Common myeloid progenitor, CD34-positive (primary cell): ENCODE measurements around the gene CINP.

Source experiments
- CTCF ChIA-PET: fragments of 350-600 bp; sonication (Branson Sonifier 250); formaldehyde crosslinking; loops from one replicate; lab custom pipeline; 2021; ENCODE audit warnings: antibody characterized with exemption; lab: Charles Lee
- POLR2A ChIA-PET: fragments of 350-600 bp; sonication (Branson Sonifier 250); formaldehyde crosslinking; loops from one replicate; lab custom pipeline; 2021; ENCODE audit warnings: antibody characterized with exemption; lab: Charles Lee
- DNase-seq, 3 donors: peaks; one replicate each; pipeline versions ENCODE4 v3.0.0 to v3.0.0-alpha.2; 2013
- H3K27ac ChIP-seq, 2 experiments: 1 replicate in 1 of 2; 2 replicates in 1 of 2; pipeline ENCODE4 v1.7.0; 2013; ENCODE audit warnings: inconsistent platforms in 2 of 2, low read length in 2 of 2, mild to moderate bottlenecking in 2 of 2, low read depth in 1 of 2, moderate library complexity in 1 of 2; ENCODE audit not compliant: severe bottlenecking in 2 of 2, insufficient read depth in 1 of 2, poor library complexity in 1 of 2
- H3K27me3 ChIP-seq, 5 experiments: replicated peaks in 2 of 5; 1 replicate in 3 of 5; 2 replicates in 2 of 5; pipeline versions ENCODE4 v1.6.1 to v1.7.0; 2013; ENCODE audit warnings: low read length in 4 of 5, mild to moderate bottlenecking in 2 of 5, moderate library complexity in 2 of 5, inconsistent platforms in 1 of 5; ENCODE audit not compliant: insufficient read depth in 5 of 5, control insufficient read depth in 4 of 5
- H3K36me3 ChIP-seq, 4 experiments: 1 replicate in 2 of 4; 2 replicates in 2 of 4; pipeline versions ENCODE4 v1.6.1 to v1.7.0; 2013; ENCODE audit warnings: low read length in 3 of 4, control low read depth in 1 of 4, mild to moderate bottlenecking in 1 of 4; ENCODE audit not compliant: control insufficient read depth in 4 of 4, insufficient read depth in 4 of 4
- H3K4me1 ChIP-seq, 4 experiments: 1 replicate in 3 of 4; 2 replicates in 1 of 4; pipeline versions ENCODE4 v1.6.1 to v1.7.1; 2013; ENCODE audit warnings: low read length in 3 of 4, mild to moderate bottlenecking in 3 of 4, control low read depth in 1 of 4, inconsistent platforms in 1 of 4, moderate library complexity in 1 of 4; ENCODE audit not compliant: control insufficient read depth in 4 of 4, insufficient read depth in 4 of 4; ENCODE audit errors: control extremely low read depth in 1 of 4
- H3K4me3 ChIP-seq, 7 experiments: 1 replicate in 4 of 7; 2 replicates in 3 of 7; pipeline versions ENCODE4 v1.5.1 to v1.7.0; 2013; ENCODE audit warnings: mild to moderate bottlenecking in 7 of 7, low read length in 6 of 7, moderate library complexity in 6 of 7, inconsistent platforms in 2 of 7, low read depth in 2 of 7, control low read depth in 1 of 7; ENCODE audit not compliant: insufficient read depth in 4 of 7, control insufficient read depth in 1 of 7; ENCODE audit errors: extremely low read depth in 1 of 7
- H3K9me3 ChIP-seq, 5 experiments: 1 replicate in 4 of 5; 2 replicates in 1 of 5; pipeline versions ENCODE4 v1.6.1 to v1.7.1; 2013; ENCODE audit warnings: low read length in 4 of 5, mild to moderate bottlenecking in 2 of 5, inconsistent platforms in 1 of 5, low read depth in 1 of 5, moderate library complexity in 1 of 5; ENCODE audit not compliant: control insufficient read depth in 4 of 5, insufficient read depth in 2 of 5; ENCODE audit errors: control extremely low read depth in 1 of 5
- WGBS: methylation state at CpG from one replicate; pipeline ENCODE4 v1.1.5; 2013; ENCODE audit not compliant: insufficient coverage; 5-methylcytosine and 5-hydroxymethylcytosine counted together

CINP gene

DNA sequence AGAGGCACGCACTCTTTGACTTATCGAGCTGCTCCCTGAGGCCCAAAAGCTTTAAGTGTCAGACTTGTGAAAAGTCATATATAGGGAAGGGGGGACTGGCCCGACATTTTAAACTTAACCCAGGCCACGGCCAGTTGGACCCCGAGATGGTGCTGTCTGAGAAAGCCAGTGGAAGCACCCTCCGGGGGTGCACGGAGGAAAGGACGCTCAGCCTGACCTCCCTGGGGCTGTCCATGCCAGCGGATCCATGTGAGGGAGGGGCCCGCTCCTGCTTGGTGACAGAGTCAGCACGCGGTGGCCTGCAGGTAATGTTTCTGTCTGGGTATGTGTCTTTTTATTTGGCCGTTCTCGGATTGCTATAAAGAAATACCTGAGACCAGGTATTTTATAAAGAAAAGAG lies 36.1 kb downstream of the CINP start:
- ChIA-PET CTCF (no interaction called here), POLR2A (no interaction called here)
- H3K36me3 ChIP-seq: peaks cover 4 to 17% (median 8%) of the 10 kb centered on the region in 4 experiments
- H3K4me3 ChIP-seq: no peak overlapping the region
- DNase-seq: no peak
- H3K9me3 ChIP-seq: no peaks in the 10 kb centered on the region
- no peak overlapping the region for H3K27ac ChIP-seq
- H3K4me1 ChIP-seq: peaks cover 0 to 7% (median 0%) of the 10 kb centered on the region in 4 experiments
- H3K27me3 ChIP-seq: no peaks in the 10 kb centered on the region
- WGBS: over 99% methylated on average over 12 of the region's 14 CpGs

GRCh38 chr14:102325791-102326345 lies 36.8 kb downstream of the CINP start:
- Histone ChIP-seq H3K27ac (no peak overlapping the region), H3K36me3 (peaks cover 4 to 15% (median 7%) of the 10 kb centered on the region in 4 experiments), H3K27me3 (no peaks in the 10 kb centered on the region), H3K4me3 (no peak overlapping the region), H3K4me1 (peaks cover 0 to 10% (median 3%) of the 10 kb centered on the region in 4 experiments), H3K9me3 (no peaks in the 10 kb centered on the region)
- POLR2A ChIA-PET: no interaction called here
- CTCF ChIA-PET: no interaction called here
- 91% methylated on average over 8 of the region's 9 CpGs for WGBS
- no peak for DNase-seq

DNA sequence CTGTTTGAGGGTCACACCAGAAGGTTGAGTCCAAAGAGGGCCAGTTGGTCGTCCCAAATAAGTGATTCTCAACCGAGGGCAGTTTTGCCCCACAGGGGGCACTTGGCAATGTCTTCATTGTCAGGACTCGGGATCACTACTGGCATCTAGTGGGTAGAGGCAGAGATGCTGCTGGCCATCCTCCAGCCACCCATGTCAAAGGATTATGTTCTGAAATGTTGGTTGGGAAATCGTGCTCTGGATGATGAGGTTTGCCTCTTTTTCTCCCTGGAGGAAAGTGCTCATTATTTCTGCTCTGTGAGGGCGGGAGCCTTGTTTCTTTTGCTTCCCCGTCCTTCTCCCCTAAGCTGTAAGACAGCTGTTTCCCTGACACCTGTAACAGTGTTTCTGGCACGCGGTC lies 39.6 kb downstream of the CINP start:
- peaks cover 4 to 15% (median 7%) of the 10 kb centered on the region in 4 experiments for H3K36me3 ChIP-seq
- CTCF ChIA-PET: interaction anchor here (0.6 to 2.3 kb wide), 4 partner anchors 11 to 375 kb away, joined by 3 to 8 read pairs (median 4); no protein-coding TSS in a partner anchor
- POLR2A ChIA-PET: no interaction called here
- no peaks in the 10 kb centered on the region for H3K27me3 ChIP-seq
- no peak overlapping the region for H3K4me3 ChIP-seq
- WGBS: 12% methylated on average over 5 of the region's 8 CpGs
- peak; percentile 79 to 87 (median 83) for DNase-seq
- no peak overlapping the region for H3K27ac ChIP-seq
- H3K4me1 ChIP-seq: peaks cover 0 to 29% (median 20%) of the 10 kb centered on the region in 4 experiments
- H3K9me3 ChIP-seq: no peaks in the 10 kb centered on the region

GRCh38 chr14:102321456-102322422 lies 41.0 kb downstream of the CINP start:
- ChIA-PET POLR2A (no interaction called here), CTCF (interaction anchor here (0.7 to 2.3 kb wide), 10 partner anchors 8 to 360 kb away, joined by 3 to 6 read pairs (median 3); no protein-coding TSS in a partner anchor)
- Histone ChIP-seq H3K27me3 (no peaks in the 10 kb centered on the region), H3K4me3 (no peak overlapping the region), H3K4me1 (peaks cover 0 to 39% (median 28%) of the 10 kb centered on the region in 4 experiments), H3K36me3 (peaks cover 0 to 15% (median 6%) of the 10 kb centered on the region in 4 experiments), H3K27ac (no peak overlapping the region), H3K9me3 (no peaks in the 10 kb centered on the region)
- 98% methylated on average over 7 of the region's 12 CpGs for WGBS
- DNase-seq: no peak

- ChIA-PET CTCF (interaction anchor here (0.7 to 2.8 kb wide), 10 partner anchors 9 to 258 kb away, joined by 3 to 7 read pairs (median 4); no protein-coding TSS in a partner anchor), POLR2A (no interaction called here)
- H3K4me1 ChIP-seq: peaks cover 0 to 47% (median 36%) of the 10 kb centered on the region in 4 experiments
- H3K4me3 ChIP-seq: peak overlapping the region in 5 of 7 experiments; percentile 84 to 93 (median 91)
- H3K27ac ChIP-seq: peak overlapping the region in 1 of 2 experiments; percentile 90
- DNase-seq: no peak
- no peaks in the 10 kb centered on the region for H3K9me3 ChIP-seq
- H3K27me3 ChIP-seq: no peaks in the 10 kb centered on the region
- WGBS: 100% methylated on average over 16 of the region's 17 CpGs
- peaks cover 0 to 8% (median 3%) of the 10 kb centered on the region in 4 experiments for H3K36me3 ChIP-seq
Measured at GRCh38 chr14:102320671-102321455, 41.8 kb downstream of the CINP start.

GRCh38 chr14:102320033-102320660 lies 42.5 kb downstream of the CINP start:
- peak overlapping the region; percentile 77 to 90 for H3K27ac ChIP-seq
- no peaks in the 10 kb centered on the region for H3K9me3 ChIP-seq
- H3K36me3 ChIP-seq: peaks cover 0 to 5% (median 0%) of the 10 kb centered on the region in 4 experiments
- POLR2A ChIA-PET: no interaction called here
- DNase-seq: peak in 2 of 3 donors; percentile 72 to 75
- H3K4me3 ChIP-seq: peak overlapping the region; percentile 71 to 93 (median 90)
- H3K27me3 ChIP-seq: no peaks in the 10 kb centered on the region
- WGBS: 6% methylated on average over 30 of the region's 30 CpGs
- CTCF ChIA-PET: interaction anchor here (0.6 to 2.8 kb wide), 8 partner anchors 8 to 257 kb away, joined by 3 to 7 read pairs (median 4); partner anchors contain the start of gene MOK
- H3K4me1 ChIP-seq: peaks cover 0 to 48% (median 37%) of the 10 kb centered on the region in 4 experiments
